22Rv1 (cell line): ENCODE data around the gene JMJD7.

ENCODE experiments used
- H3K27ac ChIP-seq: fragments of 450-650 bp; 2 replicates; pipeline ENCODE4 v1.5.1; 2017
- ZFX ChIP-seq: fragments of 450-650 bp; IDR thresholded peaks from 2 replicates; pipeline ENCODE4 v1.6.1; 2017; ENCODE audit warnings: antibody characterized with exemption, borderline replicate concordance
- TF ChIP-seq, protein P1 (sequence below): fragments of 450-650 bp; IDR thresholded peaks from 2 replicates; pipeline ENCODE4 v1.5.1; 2017; ENCODE audit warnings: mild to moderate bottlenecking

The JMJD7 gene

GRCh38 chr15:41801850-41802455 lies 25.9 kb upstream of the JMJD7 start:
- no peak overlapping the region for H3K27ac ChIP-seq
- TF ChIP-seq, protein P1, sequence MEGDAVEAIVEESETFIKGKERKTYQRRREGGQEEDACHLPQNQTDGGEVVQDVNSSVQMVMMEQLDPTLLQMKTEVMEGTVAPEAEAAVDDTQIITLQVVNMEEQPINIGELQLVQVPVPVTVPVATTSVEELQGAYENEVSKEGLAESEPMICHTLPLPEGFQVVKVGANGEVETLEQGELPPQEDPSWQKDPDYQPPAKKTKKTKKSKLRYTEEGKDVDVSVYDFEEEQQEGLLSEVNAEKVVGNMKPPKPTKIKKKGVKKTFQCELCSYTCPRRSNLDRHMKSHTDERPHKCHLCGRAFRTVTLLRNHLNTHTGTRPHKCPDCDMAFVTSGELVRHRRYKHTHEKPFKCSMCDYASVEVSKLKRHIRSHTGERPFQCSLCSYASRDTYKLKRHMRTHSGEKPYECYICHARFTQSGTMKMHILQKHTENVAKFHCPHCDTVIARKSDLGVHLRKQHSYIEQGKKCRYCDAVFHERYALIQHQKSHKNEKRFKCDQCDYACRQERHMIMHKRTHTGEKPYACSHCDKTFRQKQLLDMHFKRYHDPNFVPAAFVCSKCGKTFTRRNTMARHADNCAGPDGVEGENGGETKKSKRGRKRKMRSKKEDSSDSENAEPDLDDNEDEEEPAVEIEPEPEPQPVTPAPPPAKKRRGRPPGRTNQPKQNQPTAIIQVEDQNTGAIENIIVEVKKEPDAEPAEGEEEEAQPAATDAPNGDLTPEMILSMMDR, result no peak
- TF ChIP-seq ZFX, result no peak

GRCh38 chr15:41804361-41804760 lies 23.5 kb upstream of the JMJD7 start:
- no peak overlapping the region for H3K27ac ChIP-seq
- TF ChIP-seq ZFX, result no peak
- TF ChIP-seq, protein P1, result no peak

GRCh38 chr15:41804916-41805666 lies 22.8 kb upstream of the JMJD7 start:
- H3K27ac ChIP-seq, result no peak overlapping the region
- TF ChIP-seq, protein P1, result no peak
- no peak for TF ChIP-seq ZFX

GRCh38 chr15:41805711-41806110 lies 22.2 kb upstream of the JMJD7 start:
- no peak for TF ChIP-seq ZFX
- TF ChIP-seq, protein P1, result no peak
- no peak overlapping the region for H3K27ac ChIP-seq

DNA sequence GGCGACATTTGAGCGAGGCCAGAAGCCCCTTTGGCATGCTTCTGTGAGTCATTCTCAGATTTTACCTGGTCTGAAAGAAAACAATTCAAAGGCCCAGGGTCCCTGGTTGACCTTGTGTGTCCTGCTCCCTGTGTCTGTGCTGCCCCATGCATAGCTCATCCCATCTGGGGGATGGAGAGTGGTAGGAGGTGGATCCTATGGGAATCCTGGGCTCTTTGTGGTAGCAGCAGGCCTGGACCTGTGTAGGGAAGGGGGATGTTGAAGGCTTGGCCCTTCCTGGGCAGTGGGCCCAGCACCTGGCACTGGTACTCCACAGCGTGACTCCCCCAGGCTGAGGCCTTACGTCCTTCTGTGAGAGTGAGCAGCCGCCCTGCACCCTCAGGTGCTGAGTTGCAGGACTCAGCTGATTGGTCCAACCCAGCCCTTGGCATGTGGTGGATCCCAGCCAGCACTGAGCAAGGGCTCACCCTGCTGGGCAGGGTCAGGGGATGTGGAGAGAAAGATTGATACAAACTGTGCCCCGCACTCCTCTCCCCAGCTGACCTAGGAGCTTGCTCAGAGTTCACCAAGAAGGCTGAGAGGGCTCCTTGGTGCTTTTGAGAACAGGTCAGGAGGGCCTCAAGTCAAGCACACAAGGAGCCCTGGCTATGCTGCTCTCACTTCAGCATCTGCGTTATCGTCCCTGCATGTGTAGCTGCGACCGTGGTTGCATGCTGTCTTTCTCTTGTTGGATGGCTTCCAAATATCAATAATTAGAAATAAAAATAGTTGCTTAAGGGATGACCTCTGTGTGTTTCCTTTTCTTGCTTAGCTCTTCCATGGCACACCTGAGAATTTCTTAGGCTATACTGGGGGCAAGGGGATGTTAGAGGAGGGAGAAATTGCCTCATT lies 21.4 kb upstream of the JMJD7 start:
- TF ChIP-seq ZFX, result no peak
- TF ChIP-seq, protein P1, result peak; percentile 34; the same call in 1 of the 2 replicates
- no peak overlapping the region for H3K27ac ChIP-seq

DNA sequence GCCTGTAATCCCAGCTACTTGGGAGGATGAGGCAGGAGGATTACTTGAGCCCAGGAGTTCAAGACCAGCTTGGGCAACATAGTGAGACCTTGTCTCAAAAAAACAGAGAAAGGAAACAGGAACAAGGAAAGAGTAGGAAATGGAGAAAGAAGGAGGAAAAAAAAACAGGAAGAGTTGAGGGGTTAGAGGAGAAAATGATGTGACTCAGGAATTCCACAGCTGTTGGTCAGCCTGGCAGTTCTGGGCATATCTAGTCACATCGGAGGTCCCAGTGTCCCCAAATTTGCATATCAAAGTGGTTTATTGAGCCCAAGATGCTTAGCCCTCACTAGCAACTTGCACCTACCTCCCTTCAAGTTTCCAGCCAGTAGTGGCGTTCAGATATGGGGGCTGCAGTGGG lies 18.8 kb upstream of the JMJD7 start:
- no peak for TF ChIP-seq ZFX
- TF ChIP-seq, protein P1, result no peak

More for the DNA sequence above, 18.8 kb upstream of the JMJD7 start:
- no peak overlapping the region for H3K27ac ChIP-seq
